Stimulated activated CD4-positive, alpha-beta T cell treated with anti-CD3 and anti-CD28 coated beads, Interleukin-2, amount 100 ng/mL, for 24 hours (primary cell): Measurements from ENCODE around the gene ZNF611.
"Not testable (repeated sequence)": the region's sequence is repeated elsewhere in the genome, so short reads cannot be mapped to it uniquely, and the experiment has no call there.

Experiments
- DNase-seq, 2 donors: peaks; one replicate each; pipeline ENCODE4 v3.0.0-alpha.2; 2020

ZNF611 gene

GRCh38 chr19:52734893-52735661 lies at the start of gene ZNF611:
TSS of gene ZNF611 (minus strand) at chr19:52735044. CDS start at chr19:52715894, 19,150 bp downstream.
- peak; percentile 99 to 100 for DNase-seq

GRCh38 chr19:52782864-52783263 lies 48.0 kb upstream of the ZNF611 start:
- DNase-seq, result not testable (repeated sequence)

GRCh38 chr19:52778811-52779210 lies 44.0 kb upstream of the ZNF611 start:
- peak; percentile 14 to 40 for DNase-seq

GRCh38 chr19:52756447-52756846 lies 21.6 kb upstream of the ZNF611 start:
- DNase-seq, result not testable (repeated sequence)

- no peak for DNase-seq
Observed at GRCh38 chr19:52749780-52750179, 14.9 kb upstream of the ZNF611 start.

GRCh38 chr19:52748336-52748950 lies 13.6 kb upstream of the ZNF611 start:
- no peak for DNase-seq

GRCh38 chr19:52745919-52746318 lies 11.1 kb upstream of the ZNF611 start:
- DNase-seq, result not testable (repeated sequence)

- no peak for DNase-seq
Observed at GRCh38 chr19:52743091-52743490, 8.2 kb upstream of the ZNF611 start.

- no peak for DNase-seq
Observed at GRCh38 chr19:52742516-52742915, 7.7 kb upstream of the ZNF611 start.

- no peak for DNase-seq
Observed at GRCh38 chr19:52741951-52742485, 7.2 kb upstream of the ZNF611 start.

GRCh38 chr19:52741371-52741770 lies 6.5 kb upstream of the ZNF611 start:
- DNase-seq, result not testable (repeated sequence)

- DNase-seq, result no peak
Observed at GRCh38 chr19:52739576-52739975, 4.7 kb upstream of the ZNF611 start.

GRCh38 chr19:52735734-52736133 lies 890 bp upstream of the ZNF611 start:
- DNase-seq, result peak in 1 of 2 donors; percentile 19

- DNase-seq, result peak in 1 of 2 donors; percentile 37
Observed at GRCh38 chr19:52734331-52734892, 432 bp downstream of the ZNF611 start.

- not testable (repeated sequence) for DNase-seq
Observed at GRCh38 chr19:52726051-52726450, 8.8 kb downstream of the ZNF611 start.

- no peak for DNase-seq
Observed at GRCh38 chr19:52725528-52725961, 9.3 kb downstream of the ZNF611 start.

- no peak for DNase-seq
Observed at GRCh38 chr19:52724701-52725514, 9.9 kb downstream of the ZNF611 start.

GRCh38 chr19:52723907-52724598 lies 10.8 kb downstream of the ZNF611 start:
- not testable (repeated sequence) for DNase-seq

GRCh38 chr19:52722062-52723003 lies 12.5 kb downstream of the ZNF611 start:
- no peak for DNase-seq

GRCh38 chr19:52720541-52720940 lies 14.3 kb downstream of the ZNF611 start:
- DNase-seq, result not testable (repeated sequence)

- DNase-seq, result no peak
Observed at GRCh38 chr19:52716522-52716921, 18.3 kb downstream of the ZNF611 start.
